Eye (tissue), 1 donor: Measurements from ENCODE around the gene UBE2F.
"Not testable (repeated sequence)": the region's sequence is repeated elsewhere in the genome, so short reads cannot be mapped to it uniquely, and the experiment has no call there.

Experiments used
- DNase-seq: peaks from one replicate; pipeline ENCODE4 v3.0.0-alpha.2; 2015

Gene UBE2F

GRCh38 chr2:237980751-237981150 lies 13.9 kb downstream of the UBE2F start:
- DNase-seq = no peak

DNA sequence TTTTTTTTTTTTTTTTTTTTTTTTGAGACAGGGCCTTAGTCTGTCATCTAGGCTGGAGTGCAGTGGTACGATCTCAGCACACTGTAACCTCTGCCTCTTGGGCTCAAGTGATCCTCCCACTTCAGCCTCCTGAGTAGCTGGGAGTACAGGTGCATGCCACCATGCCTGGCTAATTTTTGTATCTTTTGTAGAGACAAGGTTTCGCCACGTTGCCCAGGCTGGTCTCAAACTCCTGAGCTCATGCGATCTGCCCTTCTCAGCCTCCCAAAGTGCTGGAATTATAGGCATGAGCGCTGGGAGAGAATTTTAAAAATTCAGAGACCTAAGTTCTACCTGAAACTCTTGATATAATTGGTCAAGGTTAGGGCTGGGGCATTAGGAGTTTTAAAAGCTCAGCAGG lies 14.8 kb downstream of the UBE2F start:
- not testable (repeated sequence) for DNase-seq

DNA sequence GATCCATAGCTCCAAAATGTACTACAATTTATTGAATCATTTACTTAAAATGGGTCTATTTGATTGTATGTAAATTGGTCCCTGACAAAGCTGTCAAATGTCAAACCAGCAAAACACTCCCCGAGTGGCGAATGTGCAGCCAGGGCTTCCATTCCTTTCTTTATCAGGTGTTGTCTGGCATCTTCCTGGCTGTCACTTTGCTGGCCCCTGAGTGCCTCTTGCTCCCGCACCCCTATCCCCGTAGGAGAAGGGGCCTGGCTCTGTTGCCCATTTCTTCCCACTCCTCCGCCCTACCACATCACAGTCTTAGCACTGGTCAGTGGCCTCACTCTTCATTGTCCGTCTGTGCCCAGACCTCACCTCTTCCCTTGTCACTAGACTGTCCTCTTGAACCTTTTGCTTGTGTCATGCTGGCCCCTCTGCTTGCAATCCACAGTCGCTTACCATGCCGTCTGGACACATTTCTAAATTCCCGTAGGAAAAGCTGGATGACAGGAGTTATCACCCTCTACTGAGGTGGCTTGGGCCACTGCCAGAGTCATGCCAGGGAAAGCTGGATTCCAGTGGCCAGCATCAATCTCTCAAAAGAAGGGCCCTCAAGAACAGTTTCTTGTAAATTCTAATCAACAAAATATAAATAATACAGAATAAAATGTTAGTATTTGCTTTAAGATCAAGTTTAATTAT lies 15.4 kb downstream of the UBE2F start:
- no peak for DNase-seq

DNA sequence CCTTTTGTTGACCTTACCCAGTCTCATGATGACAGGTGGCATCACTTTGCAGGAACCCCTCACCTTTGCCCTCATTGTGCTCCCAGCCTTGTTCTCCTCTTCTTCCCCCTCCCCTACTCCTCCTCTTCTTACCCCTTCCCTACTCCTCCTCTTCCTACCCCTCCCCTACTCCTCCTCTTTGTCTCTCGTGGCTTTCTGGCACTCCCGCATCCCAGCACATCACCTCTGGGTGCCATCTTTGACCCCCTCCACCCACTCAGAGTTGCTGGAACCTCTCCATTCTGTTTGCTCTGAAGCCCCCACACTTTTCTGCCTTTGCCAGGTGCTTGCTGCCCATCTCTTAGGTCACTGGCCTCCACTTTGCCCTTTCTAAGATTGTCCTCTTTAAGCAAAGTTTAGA lies 17.1 kb downstream of the UBE2F start:
- no peak for DNase-seq

GRCh38 chr2:237987268-237987667 lies 20.5 kb downstream of the UBE2F start:
- no peak for DNase-seq

DNA sequence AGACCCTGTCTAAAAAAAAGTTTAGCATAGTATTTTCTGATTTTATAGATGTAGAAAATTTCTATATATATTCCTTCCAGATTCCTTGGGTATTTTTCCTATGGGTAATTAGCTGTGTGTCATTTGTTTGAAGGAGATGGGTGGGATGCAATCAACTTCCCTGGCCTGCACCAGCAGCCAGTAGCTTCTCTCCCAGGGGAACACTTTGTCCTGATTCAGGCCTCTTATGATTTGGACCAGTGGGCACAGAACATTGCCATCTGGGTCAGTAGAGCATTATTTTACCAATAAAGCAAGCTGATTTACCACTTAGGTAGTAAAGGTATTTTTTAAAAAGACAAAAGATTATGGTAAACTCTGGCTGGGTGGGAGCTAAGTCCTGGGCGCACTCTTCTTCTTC lies 26.9 kb downstream of the UBE2F start:
- DNase-seq = no peak

DNA sequence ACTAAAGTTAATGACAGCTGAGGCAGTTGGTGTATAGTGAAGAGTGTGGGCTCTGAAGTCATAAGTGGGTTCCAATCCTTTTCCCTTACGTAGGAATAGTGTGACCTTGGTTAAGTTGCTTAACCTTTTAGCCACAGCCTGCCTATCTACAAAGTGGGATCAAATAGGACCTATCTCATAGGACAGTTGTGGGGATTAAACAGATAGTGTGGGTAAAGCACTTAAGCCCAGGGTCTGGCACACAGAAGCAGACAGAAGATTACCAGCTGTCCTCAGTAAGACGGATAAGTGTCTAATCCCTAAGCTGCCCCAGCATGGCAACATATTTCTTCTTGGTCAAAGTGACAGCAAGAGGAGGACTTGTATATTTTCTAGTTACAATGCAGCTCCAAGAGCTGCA lies 28.2 kb downstream of the UBE2F start:
- peak; percentile 10 for DNase-seq

GRCh38 chr2:237996021-237996593 lies 29.3 kb downstream of the UBE2F start:
- no peak for DNase-seq

DNA sequence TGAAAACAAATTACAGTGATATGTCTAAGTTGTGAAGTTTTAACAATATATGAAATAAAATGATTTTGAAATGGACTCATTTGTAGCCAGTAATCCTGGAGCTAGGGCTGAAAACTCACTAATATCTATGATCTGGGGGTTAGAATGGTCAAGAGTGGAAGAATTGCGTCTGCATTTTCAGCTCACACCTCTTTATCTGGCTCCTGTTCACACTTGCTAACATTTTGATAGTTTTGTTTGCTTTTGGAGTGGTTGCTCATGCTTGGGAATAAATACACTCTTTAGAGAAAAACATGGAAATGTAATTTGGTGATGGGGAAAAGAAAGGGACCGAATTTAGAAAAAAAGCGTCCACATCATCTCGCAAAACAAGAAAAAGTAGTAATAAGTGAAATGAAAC lies 30.7 kb downstream of the UBE2F start:
- DNase-seq = no peak

- no peak for DNase-seq
Measured at GRCh38 chr2:237998530-237998929, 31.7 kb downstream of the UBE2F start.

- no peak for DNase-seq
Measured at GRCh38 chr2:238003234-238004031, 36.6 kb downstream of the UBE2F start.

DNA sequence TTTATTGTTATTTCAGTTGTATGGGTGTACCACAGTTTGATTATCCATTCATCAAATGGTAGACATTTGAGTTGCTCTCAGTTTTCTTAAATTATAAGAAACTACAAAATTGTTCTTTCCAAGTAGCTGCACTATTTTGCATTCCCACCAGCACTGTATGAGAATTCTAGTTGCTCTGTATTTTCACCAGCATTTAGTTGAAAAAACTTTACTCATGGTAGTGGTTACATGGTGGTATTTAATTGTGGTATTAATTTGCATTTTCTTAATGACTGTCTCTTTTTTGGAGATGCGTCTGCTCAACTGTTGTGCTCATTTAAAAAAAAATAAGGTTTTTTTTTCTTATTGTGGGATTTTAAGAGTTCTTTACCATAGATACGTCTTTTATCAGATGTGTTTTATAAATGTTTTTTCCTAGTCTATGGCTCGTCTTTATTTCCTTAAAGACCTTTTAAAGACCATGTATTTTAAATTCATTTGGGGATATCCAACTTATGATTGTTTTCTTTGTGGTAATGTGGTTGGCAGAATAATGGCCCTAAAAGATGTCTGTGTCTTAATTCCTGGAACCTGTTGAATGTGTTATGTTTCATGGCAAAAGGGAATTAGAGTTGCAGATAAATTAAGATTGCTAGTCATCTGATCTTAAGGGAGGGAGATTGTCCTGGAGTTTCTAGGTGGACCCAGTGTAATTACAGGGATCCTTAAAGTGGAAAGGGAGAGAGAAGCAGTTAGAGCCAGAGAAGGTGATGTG lies 37.4 kb downstream of the UBE2F start:
- DNase-seq = no peak

GRCh38 chr2:238005528-238005927 lies 38.7 kb downstream of the UBE2F start:
- DNase-seq = no peak

DNA sequence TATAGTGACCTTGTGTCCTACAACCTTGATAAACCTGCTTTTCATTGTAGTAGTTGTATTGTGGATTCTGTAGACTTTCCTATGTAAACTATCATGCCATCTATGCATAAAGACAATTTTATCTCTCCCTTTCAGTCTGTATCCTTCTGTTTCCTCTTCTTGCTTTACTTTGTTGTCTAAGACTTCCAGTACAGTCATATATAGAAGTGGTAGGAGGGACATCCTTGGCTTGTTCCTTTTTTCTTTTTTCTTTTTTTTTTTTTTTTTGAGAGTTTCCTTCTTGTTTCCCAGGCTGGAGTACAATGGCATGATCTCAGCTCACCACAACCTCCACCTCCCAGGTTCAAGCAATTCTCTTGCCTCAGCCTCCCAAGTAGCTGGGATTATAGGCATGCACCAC lies 39.7 kb downstream of the UBE2F start:
- no peak for DNase-seq

DNA sequence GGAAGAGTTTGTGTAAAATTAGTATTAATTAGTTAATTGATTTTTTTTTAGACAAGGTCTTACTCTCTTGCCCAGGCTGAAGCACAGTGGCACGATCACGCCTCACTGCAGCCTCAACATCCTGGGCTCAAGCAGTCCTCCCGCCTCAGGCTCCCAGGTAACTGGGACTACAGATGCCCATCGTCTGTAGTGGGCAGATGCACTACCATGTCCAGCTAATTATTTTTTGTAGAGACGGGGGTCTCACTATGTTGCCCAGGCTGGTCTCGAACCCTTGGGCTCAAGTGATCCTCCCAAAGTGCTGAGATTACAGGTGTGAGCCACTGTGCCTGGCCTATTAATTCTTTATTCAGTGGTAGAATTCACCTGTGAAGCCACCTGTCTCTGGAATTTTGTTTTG lies 41.1 kb downstream of the UBE2F start:
- DNase-seq = no peak

DNA sequence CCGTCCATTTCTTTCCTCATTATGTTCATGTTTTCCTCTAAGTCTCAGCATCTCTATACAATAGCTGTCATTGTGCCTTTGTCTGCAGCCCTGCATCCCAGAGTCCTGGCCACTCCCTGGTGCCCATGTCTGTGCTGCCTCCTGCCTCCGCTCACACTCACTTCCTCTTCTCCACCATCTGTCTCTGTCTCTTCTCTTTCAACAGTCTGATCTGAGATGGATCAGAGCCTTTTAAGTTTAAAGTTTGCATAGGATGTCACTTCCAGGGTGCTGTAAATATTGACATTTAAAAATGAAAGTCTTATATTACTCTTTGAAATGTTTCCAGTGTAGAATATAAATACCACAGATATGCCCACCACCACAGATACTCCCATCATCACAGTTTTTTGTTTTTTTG lies 42.7 kb downstream of the UBE2F start:
- DNase-seq = peak; percentile 3

- DNase-seq = no peak
Measured at GRCh38 chr2:238010572-238010971, 43.8 kb downstream of the UBE2F start.

- no peak for DNase-seq
Measured at GRCh38 chr2:238013806-238014205, 47.0 kb downstream of the UBE2F start.

DNA sequence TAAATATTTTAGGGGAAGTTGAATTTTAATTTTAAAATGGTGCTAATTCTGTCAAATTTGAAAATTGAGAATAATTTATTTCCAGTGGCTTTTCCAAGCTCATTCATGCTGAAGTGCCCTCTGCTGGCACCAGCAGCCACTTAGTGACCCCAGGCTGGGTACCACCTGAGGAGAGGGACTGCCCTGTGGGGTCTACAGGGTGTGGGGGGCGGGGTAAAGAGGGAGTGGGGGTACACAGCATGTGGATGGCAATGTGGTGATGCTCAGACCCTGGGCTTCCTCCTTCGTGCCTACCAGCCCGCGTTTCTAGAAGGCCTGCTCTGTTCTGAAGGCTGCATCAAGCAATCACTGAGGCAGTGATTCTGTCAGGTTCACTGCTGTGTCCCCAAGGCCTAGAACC lies 48.9 kb downstream of the UBE2F start:
- DNase-seq = no peak

DNA sequence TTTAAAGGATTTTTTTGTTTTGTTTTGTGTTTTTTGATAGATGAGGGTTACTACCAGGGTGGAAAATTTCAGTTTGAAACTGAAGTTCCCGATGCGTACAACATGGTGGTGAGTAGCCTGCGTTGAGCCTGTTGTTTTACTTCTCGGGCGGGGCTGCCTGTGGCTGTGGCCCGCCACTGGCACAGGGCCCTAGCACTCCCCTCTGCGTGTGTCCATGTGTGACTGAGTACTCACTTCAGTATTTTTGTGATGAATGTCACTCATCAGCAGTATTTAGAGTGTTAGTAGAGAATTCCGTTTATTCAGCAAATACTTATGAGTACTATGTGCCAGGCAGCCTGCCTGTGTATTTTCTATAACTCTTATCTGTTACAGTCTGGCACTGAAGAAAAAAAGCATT lies 49.7 kb downstream of the UBE2F start:
- no peak for DNase-seq

DNA sequence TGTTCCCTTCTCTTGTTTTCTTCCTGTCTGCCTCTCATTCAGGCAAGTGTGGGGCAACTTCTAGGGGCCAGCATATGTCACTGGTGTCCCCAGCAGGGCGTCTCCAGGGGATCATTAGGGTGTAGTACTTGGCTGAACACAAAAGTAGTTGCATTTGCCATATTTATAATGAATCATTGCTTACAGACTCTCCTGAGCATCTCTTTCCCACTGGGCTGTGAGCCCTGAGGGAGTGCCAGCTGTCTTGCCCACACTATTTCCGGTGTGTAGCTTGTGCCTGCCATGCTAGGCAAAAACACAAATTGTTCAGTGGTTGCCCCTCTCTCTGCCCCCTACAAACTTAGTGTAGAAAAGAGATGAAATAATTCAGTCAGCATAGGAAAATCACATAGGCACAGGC lies 53.1 kb downstream of the UBE2F start:
- DNase-seq = no peak

DNA sequence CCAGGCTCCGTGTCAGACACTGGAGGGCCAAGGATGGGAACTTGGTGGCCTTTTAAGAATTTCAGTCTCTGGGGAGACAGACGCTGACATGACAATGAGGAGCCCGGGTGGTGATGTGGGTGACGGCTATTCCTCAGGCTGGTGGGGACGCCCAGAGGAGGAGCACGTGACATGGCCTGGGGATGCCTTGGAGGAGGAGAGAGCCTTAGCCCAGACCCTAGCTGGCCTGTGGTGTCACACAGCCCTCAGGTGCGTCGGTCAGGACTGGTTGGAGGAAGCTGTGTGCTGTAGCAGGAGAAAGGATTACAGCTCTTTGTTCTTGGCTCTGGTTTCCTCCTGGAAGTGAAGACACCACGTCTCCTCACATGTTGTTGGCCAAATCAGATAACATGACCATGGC lies 54.0 kb downstream of the UBE2F start:
- DNase-seq = no peak

GRCh38 chr2:238021327-238021726 lies 54.5 kb downstream of the UBE2F start:
- DNase-seq = no peak
